PFSK-1 (cell line): Measurements from ENCODE around the gene MBOAT7.

Experiments
- FOXP2 ChIP-seq: optimal IDR thresholded peaks from 2 replicates; pipeline ENCODE3; 2011; ENCODE audit warnings: borderline replicate concordance, control low read depth, inconsistent platforms; ENCODE audit not compliant: insufficient read depth; ENCODE audit errors: extremely low read length, extremely low read depth
- POLR2AphosphoS5 ChIP-seq: IDR thresholded peaks from 2 replicates; pipeline ENCODE4 v1.6.1; 2012; ENCODE audit warnings: low read depth, mild to moderate bottlenecking, control low read depth, low read length, moderate library complexity
- REST ChIP-seq, 2 experiments: IDR thresholded peaks; 2 replicates each; pipeline versions ENCODE4 v1.6.1 to v1.8.0; 2011 to 2012; ENCODE audit warnings: low read depth in 2 of 2, low read length in 2 of 2, control low read depth in 1 of 2, inconsistent platforms in 1 of 2, mild to moderate bottlenecking in 1 of 2, moderate library complexity in 1 of 2; ENCODE audit not compliant: insufficient read depth in 1 of 2
- SIN3A ChIP-seq: IDR thresholded peaks from 2 replicates; pipeline ENCODE4 v1.6.1; 2012; ENCODE audit warnings: mild to moderate bottlenecking, low read length, moderate library complexity, borderline replicate concordance; ENCODE audit not compliant: insufficient read depth
- TAF1 ChIP-seq: IDR thresholded peaks from 2 replicates; pipeline ENCODE4 v1.6.1; 2012; ENCODE audit warnings: low read length, control low read depth, borderline replicate concordance; ENCODE audit not compliant: insufficient read depth

The MBOAT7 gene

GRCh38 chr19:54138489-54139256 lies 50.7 kb downstream of the MBOAT7 start:
- TF ChIP-seq FOXP2, result no peak
- TF ChIP-seq REST (IDR thresholded peaks at IDR 0.05; ENCODE audit: insufficient read depth in 1 of 2, low read depth in 2 of 2, low read length in 2 of 2), result no peak
- no peak for TF ChIP-seq SIN3A
- TF ChIP-seq POLR2AphosphoS5, result no peak
- no peak for TF ChIP-seq TAF1

GRCh38 chr19:54137699-54138488 lies 51.5 kb downstream of the MBOAT7 start, which contains the start of gene CNOT3:
Gene CNOT3, plus strand, starts transcription at chr19:54137762. Its CDS starts 5,217 bp downstream, at chr19:54142979.
- TF ChIP-seq POLR2AphosphoS5 (peak; percentile 68), TAF1 (peak; percentile 65; the same call in 1 of the 2 replicates), REST (IDR thresholded peaks at IDR 0.05; ENCODE audit: insufficient read depth in 1 of 2, low read depth in 2 of 2, low read length in 2 of 2) (no peak)

- peak; percentile 78 for TF ChIP-seq POLR2AphosphoS5
- TF ChIP-seq FOXP2, result no peak
- 0 out of 2 replicates have a peak, but pooled peaks have one; percentile 9 for TF ChIP-seq SIN3A
- TF ChIP-seq TAF1, result peak; percentile 74; the same call in 1 of the 2 replicates
Measured at GRCh38 chr19:54136864-54137698, 52.3 kb downstream of the MBOAT7 start.

- TF ChIP-seq POLR2AphosphoS5, result no peak
Measured at GRCh38 chr19:54136086-54136863, 53.1 kb downstream of the MBOAT7 start.

GRCh38 chr19:54133957-54134590 lies 55.3 kb downstream of the MBOAT7 start:
- TF ChIP-seq TAF1, result no peak
- TF ChIP-seq POLR2AphosphoS5, result no peak
- no peak for TF ChIP-seq FOXP2
- no peak for TF ChIP-seq REST (IDR thresholded peaks at IDR 0.05; ENCODE audit: insufficient read depth in 1 of 2, low read depth in 2 of 2, low read length in 2 of 2)
- no peak for TF ChIP-seq SIN3A
